ENCODE data around the gene TRPC6. TPM values are rescaled to one million over a fixed set of nuclear protein-coding genes. Genes with fewer than 3 reads are reported as not detected.
"Not testable (repeated sequence)": the region's sequence is repeated elsewhere in the genome, so short reads cannot be mapped to it uniquely, and the experiment has no call there.

The TRPC6 gene
- total RNA-seq, 1 donor from 2014 or later, result 0.22 TPM

- H3K27ac ChIP-seq (replicated peaks), result no peak overlapping the region
- no peak for TF ChIP-seq CTCF (IDR thresholded peaks at IDR 0.05; ENCODE audit: borderline replicate concordance)
- intact Hi-C loops (cut with micrococcal nuclease), result no loop called here
These were observed 140.8 kb downstream of the TRPC6 start for GRCh38 chr11:101442936-101443521.

GRCh38 chr11:101442171-101442570 lies 141.6 kb downstream of the TRPC6 start:
- Histone ChIP-seq H3K4me3 (no peak overlapping the region), H3K27ac (replicated peaks) (peak overlapping the region; percentile 75), H3K9me3 (replicated peaks) (no peaks in the 10 kb centered on the region), H3K4me1 (peaks cover 34% of the 10 kb centered on the region), H3K36me3 (no peaks in the 10 kb centered on the region), H3K27me3 (ENCODE audit: low read depth) (no peaks in the 10 kb centered on the region)
- intact Hi-C loops (cut with micrococcal nuclease), result no loop called here
- TF ChIP-seq CTCF (IDR thresholded peaks at IDR 0.05; ENCODE audit: borderline replicate concordance), result no peak
- DNase-seq, result no peak

More at GRCh38 chr11:101442936-101443521, 140.8 kb downstream of the TRPC6 start:
- Histone ChIP-seq H3K4me1 (peaks cover 34% of the 10 kb centered on the region), H3K4me3 (no peak overlapping the region), H3K27me3 (ENCODE audit: low read depth) (no peaks in the 10 kb centered on the region), H3K36me3 (no peaks in the 10 kb centered on the region), H3K9me3 (replicated peaks) (no peaks in the 10 kb centered on the region)
- DNase-seq, result no peak

GRCh38 chr11:101441747-101442146 lies 142.1 kb downstream of the TRPC6 start:
- no peaks in the 10 kb centered on the region for H3K36me3 ChIP-seq
- no peak overlapping the region for H3K4me3 ChIP-seq
- peak; percentile 54 for DNase-seq
- TF ChIP-seq CTCF (IDR thresholded peaks at IDR 0.05; ENCODE audit: borderline replicate concordance), result no peak
- intact Hi-C loops (cut with micrococcal nuclease), result no loop called here
- no peaks in the 10 kb centered on the region for H3K9me3 ChIP-seq (replicated peaks)
- peaks cover 34% of the 10 kb centered on the region for H3K4me1 ChIP-seq
- peak overlapping the region; percentile 75 for H3K27ac ChIP-seq (replicated peaks)
- H3K27me3 ChIP-seq (ENCODE audit: low read depth), result no peaks in the 10 kb centered on the region

GRCh38 chr11:101439488-101439887 lies 144.3 kb downstream of the TRPC6 start:
- Histone ChIP-seq H3K4me3 (no peak overlapping the region), H3K9me3 (replicated peaks) (no peaks in the 10 kb centered on the region), H3K27me3 (ENCODE audit: low read depth) (no peaks in the 10 kb centered on the region), H3K27ac (replicated peaks) (no peak overlapping the region), H3K36me3 (no peaks in the 10 kb centered on the region), H3K4me1 (peaks cover 30% of the 10 kb centered on the region)
- TF ChIP-seq CTCF (IDR thresholded peaks at IDR 0.05; ENCODE audit: borderline replicate concordance), result no peak
- intact Hi-C loops (cut with micrococcal nuclease), result loop anchor here (10.0 kb wide), 1 partner anchor 465 kb away; no protein-coding TSS in a partner anchor
- no peak for DNase-seq

GRCh38 chr11:101438708-101439107 lies 145.1 kb downstream of the TRPC6 start:
- not testable (repeated sequence) for H3K27ac ChIP-seq (replicated peaks); H3K36me3 ChIP-seq; DNase-seq; H3K9me3 ChIP-seq (replicated peaks); H3K4me3 ChIP-seq; H3K27me3 ChIP-seq (ENCODE audit: low read depth)
- intact Hi-C loops (cut with micrococcal nuclease), result loop anchor here (10.0 kb wide), 1 partner anchor 464 kb away; no protein-coding TSS in a partner anchor
- peaks cover 23% of the 10 kb centered on the region for H3K4me1 ChIP-seq

GRCh38 chr11:101438126-101438525 lies 145.7 kb downstream of the TRPC6 start:
- Histone ChIP-seq H3K4me1 (peaks cover 22% of the 10 kb centered on the region), H3K27me3 (ENCODE audit: low read depth) (no peaks in the 10 kb centered on the region), H3K9me3 (replicated peaks) (no peaks in the 10 kb centered on the region), H3K36me3 (no peaks in the 10 kb centered on the region), H3K27ac (replicated peaks) (no peak overlapping the region), H3K4me3 (no peak overlapping the region)
- TF ChIP-seq CTCF (IDR thresholded peaks at IDR 0.05; ENCODE audit: borderline replicate concordance), result no peak
- intact Hi-C loops (cut with micrococcal nuclease), result loop anchor here (10.0 kb wide), 1 partner anchor 463 kb away; no protein-coding TSS in a partner anchor
- DNase-seq, result no peak
